Thymus (tissue), 11 donors: ENCODE measurements around the gene TRUB2. TPM values are rescaled to one million over a fixed set of nuclear protein-coding genes. Genes with fewer than 3 reads are reported as not detected.
"Not testable (repeated sequence)": the region's sequence is repeated elsewhere in the genome, so short reads cannot be mapped to it uniquely, and the experiment has no call there.

Source experiments
- DNase-seq, 9 donors: peaks; one replicate each; pipeline ENCODE4 v3.0.0-alpha.2; 2013; ENCODE audit warnings: low spot score in 9 of 9, low read depth in 6 of 9, missing footprints in 1 of 9
- H3K27ac ChIP-seq, 2 donors: one replicate each; pipeline ENCODE4 v1.5.1; 2013; ENCODE audit warnings: control low read depth in 1 of 2, low read depth in 1 of 2, low read length in 1 of 2, mild to moderate bottlenecking in 1 of 2, moderate library complexity in 1 of 2
- H3K27me3 ChIP-seq, 2 donors: one replicate each; pipeline ENCODE4 v1.5.1; 2013; ENCODE audit warnings: low read length in 1 of 2; ENCODE audit not compliant: control insufficient read depth in 2 of 2, insufficient read depth in 1 of 2
- H3K36me3 ChIP-seq, 2 donors: one replicate each; pipeline ENCODE4 v1.5.1; 2013; ENCODE audit warnings: low read length in 1 of 2, mild to moderate bottlenecking in 1 of 2, moderate library complexity in 1 of 2; ENCODE audit not compliant: control insufficient read depth in 2 of 2, insufficient read depth in 2 of 2
- H3K4me1 ChIP-seq, 2 donors: one replicate each; pipeline ENCODE4 v1.5.1; 2013; ENCODE audit warnings: low read length in 2 of 2; ENCODE audit not compliant: control insufficient read depth in 2 of 2, insufficient read depth in 2 of 2
- H3K4me3 ChIP-seq, 2 donors: one replicate each; pipeline ENCODE4 v1.5.1; 2013; ENCODE audit warnings: low read length in 2 of 2, control low read depth in 1 of 2, mild to moderate bottlenecking in 1 of 2
- H3K9me3 ChIP-seq, 2 donors: one replicate each; pipeline ENCODE4 v1.5.1; 2013; ENCODE audit warnings: low read length in 1 of 2, mild to moderate bottlenecking in 1 of 2; ENCODE audit not compliant: control insufficient read depth in 2 of 2, insufficient read depth in 1 of 2
- WGBS: extraction: QIAGEN DNeasy Blood & Tissue Kit; methylation state at CpG from one replicate; pipeline ENCODE4 v1.1.7; 2013; 5-methylcytosine and 5-hydroxymethylcytosine counted together
- polyA plus RNA-seq: library from polyadenylated mRNA; stranded (reverse); fragments of 200-250 nt; gene quantifications from one replicate; pipeline ENCODE4 v1.2.3, GENCODE V29; 2013
- total RNA-seq: library from RNA; stranded (reverse); fragments of 120-200 nt; gene quantifications from one replicate; pipeline ENCODE4 v1.2.4, GENCODE V29; 2013
- donor health status: healthy.

TRUB2 gene
- total and polyA plus RNA-seq, 2 donors: 14.9 to 20.3 TPM

GRCh38 chr9:128343855-128344254, 21.6 kb upstream of the TRUB2 start:
- peaks cover 0 to 15% of the 10 kb centered on the region in 2 donors for H3K4me1 ChIP-seq
- no peaks in the 10 kb centered on the region for H3K27me3 ChIP-seq
- no peaks in the 10 kb centered on the region for H3K9me3 ChIP-seq
- no peak for DNase-seq
- peaks cover 41 to 42% of the 10 kb centered on the region in 2 donors for H3K36me3 ChIP-seq
- H3K27ac ChIP-seq: no peak overlapping the region
- over 99% methylated on average over 4 of the region's 4 CpGs for WGBS
- H3K4me3 ChIP-seq: no peak overlapping the region

GRCh38 chr9:128342971-128343680, 20.9 kb upstream of the TRUB2 start:
- no peaks in the 10 kb centered on the region for H3K9me3 ChIP-seq
- peaks cover 35% of the 10 kb centered on the region in 2 donors for H3K36me3 ChIP-seq
- H3K27ac ChIP-seq: no peak overlapping the region
- H3K4me3 ChIP-seq: no peak overlapping the region
- 96% methylated on average over 8 of the region's 8 CpGs for WGBS
- H3K27me3 ChIP-seq: no peaks in the 10 kb centered on the region
- DNase-seq: no peak
- peaks cover 0 to 15% of the 10 kb centered on the region in 2 donors for H3K4me1 ChIP-seq

DNA sequence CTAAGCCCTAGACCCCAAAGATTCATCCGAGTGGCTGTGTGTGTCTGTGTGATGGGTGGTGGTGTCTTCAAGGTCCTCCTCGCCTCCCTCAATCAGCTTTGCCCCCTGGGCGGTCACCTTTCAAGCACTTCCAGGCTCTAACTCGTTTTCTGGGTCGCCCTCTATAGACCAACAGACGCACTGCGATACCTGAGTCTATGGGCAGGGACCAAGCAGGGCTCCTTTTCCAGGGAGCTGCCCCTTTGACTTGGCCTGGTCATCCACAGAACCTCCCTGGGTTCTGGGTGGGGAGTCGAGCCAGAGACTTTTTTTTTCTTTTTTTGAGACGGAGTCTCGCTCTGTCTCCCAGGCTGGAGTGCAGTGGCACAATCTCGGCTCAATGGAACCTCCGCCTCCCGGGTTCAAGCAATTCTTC, 19.2 kb upstream of the TRUB2 start:
- H3K27ac ChIP-seq: no peak overlapping the region
- H3K36me3 ChIP-seq: peaks cover 26 to 28% of the 10 kb centered on the region in 2 donors
- no peaks in the 10 kb centered on the region for H3K27me3 ChIP-seq
- peak in 5 of 9 donors; percentile 43 to 80 (median 60) for DNase-seq
- 37% methylated on average over 13 of the region's 13 CpGs for WGBS
- no peaks in the 10 kb centered on the region for H3K9me3 ChIP-seq
- H3K4me1 ChIP-seq: peaks cover 0 to 15% of the 10 kb centered on the region in 2 donors
- peak overlapping the region; percentile 66 to 67 for H3K4me3 ChIP-seq

GRCh38 chr9:128340691-128341434, 18.6 kb upstream of the TRUB2 start:
- peak in 3 of 9 donors; percentile 11 to 39 (median 22) for DNase-seq
- WGBS: 2% methylated on average over 48 of the region's 48 CpGs

DNA sequence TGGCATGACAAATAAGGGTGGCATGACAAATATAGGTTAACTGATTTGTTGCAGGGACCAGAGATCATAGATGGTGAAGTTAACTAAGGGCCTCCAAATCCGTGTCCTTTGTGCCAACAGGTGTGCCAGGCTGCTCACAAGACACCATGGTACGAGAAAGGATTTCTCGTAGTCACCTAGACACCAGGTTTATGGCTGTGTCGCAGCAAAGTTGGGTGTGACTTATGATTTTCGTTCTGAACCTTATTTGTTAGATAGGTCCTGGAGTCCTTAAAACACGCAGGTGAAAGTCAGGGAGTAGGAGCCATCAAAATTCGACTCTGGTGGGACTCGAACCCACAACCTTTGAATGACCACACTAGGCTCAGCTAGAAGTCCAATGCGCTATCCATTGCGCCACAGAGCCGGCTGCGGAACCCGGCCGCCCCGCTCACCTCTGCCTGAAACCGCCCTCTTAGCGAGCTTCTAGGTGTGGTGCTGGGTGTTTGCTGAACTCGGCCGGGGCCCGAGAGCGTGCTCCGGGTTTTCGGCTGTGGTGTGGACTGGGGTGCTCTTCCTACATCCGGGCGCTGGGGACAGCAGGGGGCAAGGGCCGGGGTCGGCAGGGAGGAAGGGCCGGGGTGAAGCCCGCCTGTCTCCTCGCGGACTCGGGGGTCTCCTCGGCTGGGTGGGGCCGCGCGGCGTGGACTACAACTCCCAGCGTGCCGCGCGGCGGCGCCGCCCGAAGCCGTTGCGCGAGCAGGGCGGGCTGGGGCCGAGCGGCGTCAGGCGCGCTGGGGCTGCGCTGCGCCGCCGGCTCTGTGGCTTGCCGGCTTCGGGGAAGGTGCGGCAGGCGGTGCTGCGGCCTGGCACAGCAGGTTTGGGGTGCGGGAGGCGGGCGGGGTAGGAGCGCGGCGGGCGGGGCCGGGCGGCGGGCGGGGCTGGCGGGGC, 17.8 kb upstream of the TRUB2 start, which contains the start of gene SLC27A4:
Gene SLC27A4 (plus strand): TSS at position 767 of the 930 bp plus-strand sequence. CDS start 2,606 bp downstream, outside the sequence.
- Histone ChIP-seq H3K27me3 (no peaks in the 10 kb centered on the region), H3K27ac (peak within 1 kb of the TSS in 1 of 2 donors; percentile 62), H3K36me3 (peaks cover 18 to 20% of the 10 kb centered on the region in 2 donors), H3K9me3 (no peaks in the 10 kb centered on the region), H3K4me1 (peaks cover 0 to 15% of the 10 kb centered on the region in 2 donors), H3K4me3 (peak within 1 kb of the TSS; percentile 66 to 67)
- peak; percentile 24 to 89 (median 71) for DNase-seq
- 9% methylated on average over 75 of the region's 75 CpGs for WGBS

More at GRCh38 chr9:128340691-128341434, 18.6 kb upstream of the TRUB2 start:
- H3K4me1 ChIP-seq: peaks cover 0 to 15% of the 10 kb centered on the region in 2 donors
- H3K36me3 ChIP-seq: peaks cover 26% of the 10 kb centered on the region in 2 donors
- H3K27me3 ChIP-seq: no peaks in the 10 kb centered on the region
- peak overlapping the region; percentile 66 to 67 for H3K4me3 ChIP-seq
- H3K9me3 ChIP-seq: no peaks in the 10 kb centered on the region
- peak overlapping the region in 1 of 2 donors; percentile 62 for H3K27ac ChIP-seq

GRCh38 chr9:128338852-128339614, 16.8 kb upstream of the TRUB2 start:
- H3K27me3 ChIP-seq, DNase-seq, H3K27ac ChIP-seq, H3K4me3 ChIP-seq, H3K9me3 ChIP-seq: not testable (repeated sequence)
- WGBS: 96% methylated on average over 15 of the region's 15 CpGs
- Histone ChIP-seq H3K36me3 (peaks cover 12 to 16% of the 10 kb centered on the region in 2 donors), H3K4me1 (peaks cover 0 to 15% of the 10 kb centered on the region in 2 donors)

DNA sequence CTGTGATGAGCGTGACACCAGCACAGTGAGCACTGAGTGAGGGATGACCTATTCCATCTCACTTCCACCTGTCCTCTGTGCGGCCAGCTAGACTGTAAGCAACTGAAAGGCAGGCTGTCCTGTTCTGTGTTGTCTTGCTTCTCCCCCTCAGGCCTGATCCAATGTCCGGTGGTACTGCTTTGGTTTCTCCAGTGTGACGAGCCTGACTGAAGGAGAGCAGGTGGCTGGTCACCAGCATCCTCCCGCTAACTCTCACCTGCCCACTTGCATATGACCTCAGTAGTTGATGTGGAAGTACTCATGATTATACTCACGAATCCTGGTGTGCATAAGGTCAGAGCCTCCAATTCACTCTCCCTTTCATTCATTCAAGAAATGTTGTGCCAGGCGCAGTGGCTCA, 15.7 kb upstream of the TRUB2 start:
- DNase-seq: no peak
- WGBS: 98% methylated on average over 7 of the region's 7 CpGs
- no peaks in the 10 kb centered on the region for H3K27me3 ChIP-seq
- no peaks in the 10 kb centered on the region for H3K9me3 ChIP-seq
- peaks cover 13 to 14% of the 10 kb centered on the region in 2 donors for H3K36me3 ChIP-seq
- no peak overlapping the region for H3K4me3 ChIP-seq
- H3K4me1 ChIP-seq: peaks cover 0 to 15% of the 10 kb centered on the region in 2 donors
- no peak overlapping the region for H3K27ac ChIP-seq

DNA sequence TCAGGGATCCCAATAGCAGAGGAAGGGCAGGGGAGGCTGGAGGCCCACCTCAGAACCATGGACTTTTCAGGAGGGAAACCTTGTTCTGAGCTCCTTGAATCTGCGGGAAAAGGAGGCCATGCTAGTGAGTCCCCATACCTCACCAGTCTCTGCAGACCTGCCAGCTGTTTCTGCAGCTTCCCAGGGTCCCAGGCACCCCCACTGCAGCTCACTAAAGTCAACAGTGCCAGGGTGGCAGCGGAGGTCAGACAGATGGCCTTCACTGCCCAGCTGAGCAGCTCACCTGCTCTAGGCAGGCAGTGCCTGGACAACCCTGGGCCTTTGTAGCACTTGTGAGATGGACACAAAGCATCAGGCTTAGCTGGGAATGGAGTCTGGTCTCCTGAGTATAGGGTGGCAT, 13.7 kb upstream of the TRUB2 start:
- peaks cover 0 to 8% of the 10 kb centered on the region in 2 donors for H3K4me1 ChIP-seq
- peaks cover 18 to 19% of the 10 kb centered on the region in 2 donors for H3K36me3 ChIP-seq
- DNase-seq: no peak
- no peak overlapping the region for H3K27ac ChIP-seq
- no peak overlapping the region for H3K4me3 ChIP-seq
- no peaks in the 10 kb centered on the region for H3K27me3 ChIP-seq
- WGBS: 96% methylated on average over 2 of the region's 2 CpGs
- H3K9me3 ChIP-seq: no peaks in the 10 kb centered on the region
